OCI-LY7 (cell line): Measurements from ENCODE around the gene TOGARAM1. TPM values are rescaled to one million over a fixed set of nuclear protein-coding genes. Genes with fewer than 3 reads are reported as not detected.
A peak's percentile ranks its signal among the peaks of the same experiment; 100 is the strongest.

Experiments
- BruUV-seq: library from RNA; stranded (reverse); fragments of 400-500 nt; replicated peaks from 2 replicates; lab custom pipeline; 2021; lab: Mats Ljungman, UMichigan
- CTCF ChIA-PET: fragments of 300-600 bp; sonication (Branson Sonifier 250); formaldehyde crosslinking; loops from one replicate; lab custom pipeline; 2022; ENCODE audit warnings: antibody characterized with exemption; ENCODE audit not compliant: unreplicated experiment; lab: Charles Lee
- POLR2A ChIA-PET: fragments of 300-600 bp; sonication (Branson Sonifier 250); formaldehyde crosslinking; loops from one replicate; lab custom pipeline; 2022; ENCODE audit warnings: antibody characterized with exemption; lab: Charles Lee
- DNase-seq: peaks from one replicate; pipeline ENCODE4 v3.0.0-alpha.2; 2015; ENCODE audit warnings: low spot score
- H2AFZ ChIP-seq: fragments of 200-600 bp; sonication (generic), shearing (Covaris generic); 2 replicates; pipeline ENCODE4 v1.6.1; 2014; ENCODE audit warnings: mild to moderate bottlenecking, antibody characterized with exemption, low read length, moderate library complexity
- H3K27ac ChIP-seq: fragments of 200-600 bp; sonication (generic); 2 replicates; pipeline ENCODE4 v1.5.1; 2014; ENCODE audit warnings: mixed run types, low read depth, mild to moderate bottlenecking, moderate library complexity, low read length, inconsistent platforms; ENCODE audit not compliant: poor library complexity, severe bottlenecking
- H3K36me3 ChIP-seq: fragments of 200-600 bp; sonication (generic); 2 replicates; pipeline ENCODE4 v1.6.1; 2014; ENCODE audit warnings: mild to moderate bottlenecking, antibody characterized with exemption, low read length, moderate library complexity, mixed read lengths; ENCODE audit not compliant: insufficient read depth
- H3K4me1 ChIP-seq: fragments of 200-600 bp; sonication (generic); 2 replicates; pipeline ENCODE4 v1.5.1; 2014; ENCODE audit warnings: mild to moderate bottlenecking, low read length; ENCODE audit not compliant: insufficient read depth, poor library complexity, severe bottlenecking
- H3K4me2 ChIP-seq: fragments of 200-600 bp; sonication (generic); 2 replicates; pipeline ENCODE4 v1.6.1; 2014; ENCODE audit warnings: mild to moderate bottlenecking, low read length
- H3K4me3 ChIP-seq: fragments of 200-600 bp; sonication (generic); 2 replicates; pipeline ENCODE4 v1.5.1; 2014; ENCODE audit warnings: mild to moderate bottlenecking, low read depth, low read length; ENCODE audit not compliant: poor library complexity, severe bottlenecking
- H3K79me2 ChIP-seq: fragments of 200-600 bp; sonication (generic); 2 replicates; pipeline ENCODE4 v1.6.1; 2016; ENCODE audit warnings: low read depth, mild to moderate bottlenecking, low read length, moderate library complexity, mixed read lengths; ENCODE audit not compliant: insufficient read depth
- H3K9me2 ChIP-seq: fragments of 200-600 bp; sonication (generic); 2 replicates; pipeline ENCODE4 v1.6.1; 2016; ENCODE audit warnings: mild to moderate bottlenecking, low read length, mixed read lengths; ENCODE audit not compliant: insufficient read depth
- H3K9me3 ChIP-seq: fragments of 200-600 bp; sonication (generic); 2 replicates; pipeline ENCODE4 v1.6.1; 2014; ENCODE audit warnings: mild to moderate bottlenecking, mixed run types, low read length, mixed read lengths
- H4K20me1 ChIP-seq: fragments of 200-600 bp; sonication (generic); 2 replicates; pipeline ENCODE4 v1.6.1; 2014; ENCODE audit warnings: mild to moderate bottlenecking, antibody characterized with exemption, low read length, moderate library complexity, mixed read lengths; ENCODE audit not compliant: insufficient read depth
- EZH2phosphoT487 ChIP-seq: fragments of 200-600 bp; sonication (generic); IDR thresholded peaks from 2 replicates; pipeline ENCODE4 v1.6.1; 2018; ENCODE audit warnings: low read depth, borderline replicate concordance, mild to moderate bottlenecking, mixed run types, antibody characterized with exemption, low read length, moderate library complexity, mixed read lengths
- intact Hi-C: fragments of 100-400 bp; cut with micrococcal nuclease; formaldehyde crosslinking; loops from one replicate; pipeline ENCODE4 v1.10.0; 2022; ENCODE audit not compliant: unreplicated experiment
- small RNA-seq: library from RNA; depleted of rRNA; stranded (forward); fragments of <200 nt; gene quantifications from one replicate; pipeline ENCODE3, GENCODE V24; 2014
- total RNA-seq, 2 experiments: library from RNA; depleted of rRNA in 1 of 2; stranded (reverse); fragments of >200 nt in 1 of 2; shearing (Covaris generic) in 1 of 2; gene quantifications; 2 replicates each; pipeline ENCODE4 v1.2.3, GENCODE V29; 2014 to 2022
- TF ChIP-seq, protein P1 (sequence below): fragments of 200-600 bp; sonication (generic); conservative IDR thresholded peaks from 2 replicates; pipeline ENCODE4 v1.5.1; 2014; ENCODE audit warnings: mild to moderate bottlenecking, antibody characterized with exemption, low read length, moderate library complexity, mixed read lengths

The TOGARAM1 gene
- total RNA-seq, 2 experiments from 2014 or later = 11.4 to 11.6 TPM

DNA sequence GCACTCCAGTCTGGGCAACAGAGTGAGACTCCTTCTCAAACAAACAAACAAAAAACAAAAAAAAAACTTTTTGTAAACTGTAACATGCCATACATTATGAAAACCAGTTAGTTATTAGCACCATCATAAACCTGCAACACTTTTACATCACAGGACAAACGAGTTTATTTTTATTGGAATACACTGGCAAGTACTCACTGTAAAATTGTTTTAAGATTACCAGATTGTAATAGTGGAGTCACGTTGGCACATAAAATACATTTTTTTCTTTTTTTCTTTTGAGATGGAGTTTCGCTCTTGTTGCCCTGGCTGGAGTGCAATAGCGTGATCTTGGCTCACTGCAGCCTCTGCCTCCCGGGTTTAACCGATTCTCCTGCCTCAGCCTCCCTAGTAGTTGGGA, 156.6 kb downstream of the TOGARAM1 start:
- TF ChIP-seq, protein P1, sequence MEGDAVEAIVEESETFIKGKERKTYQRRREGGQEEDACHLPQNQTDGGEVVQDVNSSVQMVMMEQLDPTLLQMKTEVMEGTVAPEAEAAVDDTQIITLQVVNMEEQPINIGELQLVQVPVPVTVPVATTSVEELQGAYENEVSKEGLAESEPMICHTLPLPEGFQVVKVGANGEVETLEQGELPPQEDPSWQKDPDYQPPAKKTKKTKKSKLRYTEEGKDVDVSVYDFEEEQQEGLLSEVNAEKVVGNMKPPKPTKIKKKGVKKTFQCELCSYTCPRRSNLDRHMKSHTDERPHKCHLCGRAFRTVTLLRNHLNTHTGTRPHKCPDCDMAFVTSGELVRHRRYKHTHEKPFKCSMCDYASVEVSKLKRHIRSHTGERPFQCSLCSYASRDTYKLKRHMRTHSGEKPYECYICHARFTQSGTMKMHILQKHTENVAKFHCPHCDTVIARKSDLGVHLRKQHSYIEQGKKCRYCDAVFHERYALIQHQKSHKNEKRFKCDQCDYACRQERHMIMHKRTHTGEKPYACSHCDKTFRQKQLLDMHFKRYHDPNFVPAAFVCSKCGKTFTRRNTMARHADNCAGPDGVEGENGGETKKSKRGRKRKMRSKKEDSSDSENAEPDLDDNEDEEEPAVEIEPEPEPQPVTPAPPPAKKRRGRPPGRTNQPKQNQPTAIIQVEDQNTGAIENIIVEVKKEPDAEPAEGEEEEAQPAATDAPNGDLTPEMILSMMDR = no peak
- TF ChIP-seq EZH2phosphoT487 = no peak
- Histone ChIP-seq H4K20me1 (no peaks in the 10 kb centered on the region), H3K4me2 (no peak overlapping the region), H3K36me3 (peaks cover 98% of the 10 kb centered on the region), H2AFZ (no peak overlapping the region), H3K4me1 (no peaks in the 10 kb centered on the region), H3K9me2 (no peaks in the 10 kb centered on the region), H3K9me3 (no peaks in the 10 kb centered on the region), H3K27ac (no peak overlapping the region), H3K79me2 (no peaks in the 10 kb centered on the region), H3K4me3 (no peak overlapping the region)
- no peak for DNase-seq
- intact Hi-C loops = no loop called here
- BruUV-seq = no TSS peak
- ChIA-PET CTCF (no interaction called here), POLR2A (interaction anchor here (1.3 kb wide), 1 partner anchor 24 kb away, joined by 4 read pairs; no protein-coding TSS in a partner anchor)

DNA sequence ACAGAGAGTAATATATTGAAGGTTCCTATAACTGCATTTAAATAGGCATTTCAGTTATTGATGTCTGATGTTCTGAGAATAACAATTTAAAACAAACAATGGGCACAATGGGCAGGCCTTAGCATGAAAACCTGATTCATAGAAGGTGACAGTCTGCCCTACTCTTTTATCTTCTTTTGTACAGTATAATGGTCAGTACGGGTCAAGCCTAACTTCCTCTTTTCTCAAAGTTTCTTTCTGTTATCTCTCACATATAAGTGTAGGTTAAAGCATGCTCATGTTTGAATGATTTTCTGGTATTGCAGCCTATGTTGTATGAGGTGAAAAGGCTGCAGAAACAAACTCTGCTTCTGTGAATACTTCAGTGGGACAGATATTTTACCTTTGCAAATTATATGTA, 158.1 kb downstream of the TOGARAM1 start:
- Histone ChIP-seq H3K4me3 (no peak overlapping the region), H3K36me3 (peaks cover 94% of the 10 kb centered on the region), H3K9me3 (no peaks in the 10 kb centered on the region), H3K27ac (no peak overlapping the region), H3K9me2 (no peaks in the 10 kb centered on the region), H4K20me1 (no peaks in the 10 kb centered on the region), H2AFZ (no peak overlapping the region), H3K4me1 (no peaks in the 10 kb centered on the region), H3K4me2 (no peak overlapping the region), H3K79me2 (no peaks in the 10 kb centered on the region)
- TF ChIP-seq EZH2phosphoT487 = no peak
- TF ChIP-seq, protein P1 = no peak
- POLR2A ChIA-PET = no interaction called here
- no peak for DNase-seq
- intact Hi-C loops = no loop called here
- CTCF ChIA-PET = no interaction called here
- BruUV-seq = no TSS peak

DNA sequence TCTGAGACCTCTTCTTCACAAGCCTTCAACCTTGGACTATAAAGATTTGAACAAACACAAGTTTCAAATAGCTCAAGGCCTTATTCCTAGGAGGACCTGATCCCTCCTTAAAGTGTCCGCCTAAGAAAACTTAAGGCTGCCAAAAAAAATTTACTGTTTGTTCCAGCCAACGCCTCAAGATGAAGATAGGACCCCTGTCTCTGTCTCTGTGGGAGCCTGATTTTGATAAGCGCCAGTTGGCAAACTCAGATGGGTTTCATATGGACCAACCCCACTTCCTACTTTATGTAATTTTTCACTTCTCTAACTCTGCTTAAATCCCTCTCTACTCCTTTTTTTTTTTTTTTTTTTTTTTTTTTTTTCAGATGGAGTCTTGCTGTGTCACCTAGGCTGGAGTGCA, 161.3 kb downstream of the TOGARAM1 start:
- Histone ChIP-seq H4K20me1 (no peaks in the 10 kb centered on the region), H3K9me3 (no peaks in the 10 kb centered on the region), H3K36me3 (peaks cover 77% of the 10 kb centered on the region), H3K4me3 (no peak overlapping the region), H3K79me2 (no peaks in the 10 kb centered on the region), H2AFZ (no peak overlapping the region), H3K4me1 (no peaks in the 10 kb centered on the region), H3K4me2 (no peak overlapping the region), H3K9me2 (no peaks in the 10 kb centered on the region), H3K27ac (no peak overlapping the region)
- no TSS peak for BruUV-seq
- intact Hi-C loops = no loop called here
- POLR2A ChIA-PET = interaction anchor here (0.6 to 0.7 kb wide), 3 partner anchors 58 to 691 kb away, joined by 3 to 4 read pairs (median 4); no protein-coding TSS in a partner anchor
- TF ChIP-seq EZH2phosphoT487 = no peak
- TF ChIP-seq, protein P1 = no peak
- CTCF ChIA-PET = no interaction called here
- no peak for DNase-seq

Small RNAs within 50 kb of the gene (small RNA-seq; reads per million reads assigned to genes)
- gene RF00151 = 1.3 reads per million, percentile 59 among the genes with 10 or more reads in this experiment
- 570 reads per million, percentile 99 among the genes with 10 or more reads in this experiment for gene SNORD127

Other genes starting within 250 kb of the TOGARAM1 start
- gene KLHL28, start 243 bp upstream of the TOGARAM1 start, total RNA-seq (2014; rRNA removed; shearing (Covaris generic)) = 3.7 and 10.6 TPM in 2 replicates
- gene KLHL28, start 243 bp upstream of the TOGARAM1 start, total RNA-seq (2022) = 11.9 and 12.7 TPM in 2 replicates
- 39.5 and 43.5 TPM in 2 replicates for gene PRPF39, start 121.9 kb downstream of the TOGARAM1 start, total RNA-seq (2014; rRNA removed; shearing (Covaris generic))
- gene PRPF39, start 121.9 kb downstream of the TOGARAM1 start, total RNA-seq (2022) = 41.8 and 47.8 TPM in 2 replicates
- gene FKBP3, start 172.3 kb downstream of the TOGARAM1 start, total RNA-seq (2014; rRNA removed; shearing (Covaris generic)) = 22.4 and 24.2 TPM in 2 replicates
- 41.1 and 44.3 TPM in 2 replicates for gene FKBP3, start 172.3 kb downstream of the TOGARAM1 start, total RNA-seq (2022)
- gene FANCM, start 173.7 kb downstream of the TOGARAM1 start, total RNA-seq (2014; rRNA removed; shearing (Covaris generic)) = 22.2 and 23.4 TPM in 2 replicates
- gene FANCM, start 173.7 kb downstream of the TOGARAM1 start, total RNA-seq (2022) = 24.0 and 27.7 TPM in 2 replicates